Measurements from ENCODE around the gene FRG1.

DNA sequence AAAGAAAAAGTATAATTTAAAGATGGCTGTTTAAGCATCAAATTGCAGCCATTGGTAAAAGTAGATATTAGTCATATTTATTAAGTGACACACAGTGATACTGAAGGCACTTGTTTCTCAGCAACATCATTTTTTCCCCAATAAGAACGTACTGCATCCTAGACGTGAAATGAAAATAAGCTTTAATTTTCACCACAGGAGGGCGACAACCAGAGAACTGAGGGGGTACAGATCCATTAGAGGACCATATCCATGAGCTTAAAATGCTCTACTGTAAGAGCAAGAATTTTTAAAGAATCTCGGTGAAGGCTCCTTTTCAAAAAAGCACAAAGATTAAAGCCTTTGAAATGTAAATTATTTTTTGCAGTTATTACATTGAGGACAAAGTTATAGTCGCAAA, 33.4 kb downstream of the FRG1 start:
- TF ChIP-seq EZH2phosphoT487 (IDR thresholded peaks at IDR 0.05; ENCODE audit: low read length) = no peak
- TF ChIP-seq, protein P1, sequence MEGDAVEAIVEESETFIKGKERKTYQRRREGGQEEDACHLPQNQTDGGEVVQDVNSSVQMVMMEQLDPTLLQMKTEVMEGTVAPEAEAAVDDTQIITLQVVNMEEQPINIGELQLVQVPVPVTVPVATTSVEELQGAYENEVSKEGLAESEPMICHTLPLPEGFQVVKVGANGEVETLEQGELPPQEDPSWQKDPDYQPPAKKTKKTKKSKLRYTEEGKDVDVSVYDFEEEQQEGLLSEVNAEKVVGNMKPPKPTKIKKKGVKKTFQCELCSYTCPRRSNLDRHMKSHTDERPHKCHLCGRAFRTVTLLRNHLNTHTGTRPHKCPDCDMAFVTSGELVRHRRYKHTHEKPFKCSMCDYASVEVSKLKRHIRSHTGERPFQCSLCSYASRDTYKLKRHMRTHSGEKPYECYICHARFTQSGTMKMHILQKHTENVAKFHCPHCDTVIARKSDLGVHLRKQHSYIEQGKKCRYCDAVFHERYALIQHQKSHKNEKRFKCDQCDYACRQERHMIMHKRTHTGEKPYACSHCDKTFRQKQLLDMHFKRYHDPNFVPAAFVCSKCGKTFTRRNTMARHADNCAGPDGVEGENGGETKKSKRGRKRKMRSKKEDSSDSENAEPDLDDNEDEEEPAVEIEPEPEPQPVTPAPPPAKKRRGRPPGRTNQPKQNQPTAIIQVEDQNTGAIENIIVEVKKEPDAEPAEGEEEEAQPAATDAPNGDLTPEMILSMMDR (IDR thresholded peaks at IDR 0.05; ENCODE audit: low read length) = no peak
